Panc1 (cell line): ENCODE measurements around the gene GCN1. TPM values are rescaled to one million over a fixed set of nuclear protein-coding genes. Genes with fewer than 3 reads are reported as not detected.

ENCODE experiments used
- ATAC-seq: fragments of 200-7000 bp; cut with Tn5 transposase; 2 replicates; pipeline ENCODE4 v1.9.1; 2020; ENCODE audit warnings: mild to moderate bottlenecking, moderate library complexity
- BruUV-seq: library from RNA; stranded (reverse); fragments of 400-500 nt; replicated peaks from 2 replicates; lab custom pipeline; 2021; lab: Mats Ljungman, UMichigan
- CTCF ChIA-PET: fragments of 300-600 bp; sonication (Branson Sonifier 250); formaldehyde crosslinking; loops from one replicate; lab custom pipeline; 2022; ENCODE audit warnings: antibody characterized with exemption; lab: Charles Lee
- POLR2A ChIA-PET: fragments of 300-600 bp; sonication (Branson Sonifier 250); formaldehyde crosslinking; loops from one replicate; lab custom pipeline; 2022; ENCODE audit warnings: antibody characterized with exemption; lab: Charles Lee
- DNase-seq: peaks from one replicate; pipeline ENCODE4 v3.0.0-alpha.2; 2010; ENCODE audit warnings: low read depth, low spot score
- H3K27ac ChIP-seq: 2 replicates; pipeline ENCODE4 v1.5.1; 2011; ENCODE audit warnings: mild to moderate bottlenecking, low read length, inconsistent platforms
- H3K27me3 ChIP-seq: fragments of 200-500 bp; sonication (Bioruptor generic); 2 replicates; pipeline ENCODE4 v1.6.0; 2014; ENCODE audit warnings: low read length, inconsistent platforms; ENCODE audit not compliant: control insufficient read depth, insufficient read depth
- H3K36me3 ChIP-seq: fragments of 200-500 bp; sonication (Bioruptor generic); 2 replicates; pipeline ENCODE4 v1.5.1; 2014; ENCODE audit warnings: inconsistent platforms, mild to moderate bottlenecking, low read length, moderate library complexity; ENCODE audit not compliant: control insufficient read depth, insufficient read depth
- H3K4me1 ChIP-seq: 2 replicates; pipeline ENCODE4 v1.5.1; 2011; ENCODE audit warnings: inconsistent platforms, mild to moderate bottlenecking, low read length, moderate library complexity; ENCODE audit not compliant: control insufficient read depth, insufficient read depth
- H3K4me3 ChIP-seq, 2 experiments: 2 replicates each; pipeline ENCODE4 v1.5.1; 2011 to 2012; ENCODE audit warnings: low read depth in 2 of 2, low read length in 2 of 2, mild to moderate bottlenecking in 2 of 2, inconsistent platforms in 1 of 2, moderate library complexity in 1 of 2
- H3K9me3 ChIP-seq: fragments of 200-500 bp; sonication (Bioruptor generic); 2 replicates; pipeline ENCODE4 v1.5.1; 2014; ENCODE audit warnings: low read depth, mild to moderate bottlenecking, inconsistent platforms, low read length, moderate library complexity; ENCODE audit not compliant: control insufficient read depth, insufficient read depth
- POLR2AphosphoS5 ChIP-seq: IDR thresholded peaks from 2 replicates; pipeline ENCODE4 v1.6.1; 2012; ENCODE audit warnings: mild to moderate bottlenecking, low read depth, low read length, moderate library complexity
- SIN3A ChIP-seq: IDR thresholded peaks from 2 replicates; pipeline ENCODE4 v1.6.1; 2012; ENCODE audit warnings: low read depth, mild to moderate bottlenecking, low read length, moderate library complexity, borderline replicate concordance; ENCODE audit not compliant: insufficient read depth
- TCF7L2 ChIP-seq: IDR thresholded peaks from 2 replicates; pipeline ENCODE4 v1.6.1; 2011; ENCODE audit warnings: mild to moderate bottlenecking, low read depth, low read length, inconsistent platforms
- in situ Hi-C: cut with HindIII; loops from 2 replicates; pipeline ENCODE4 v1.10.0; 2016; ENCODE audit warnings: low sequenced_read_pairs, low pct_unique_long_range_greater_than_20kb
- intact Hi-C: fragments of 100-400 bp; cut with micrococcal nuclease; formaldehyde crosslinking; loops from one replicate; pipeline ENCODE4 v1.10.0; 2022; ENCODE audit not compliant: unreplicated experiment
- total RNA-seq: library from RNA; stranded (reverse); gene quantifications from one replicate; pipeline ENCODE4 v1.2.1, GENCODE V29; 2021; ENCODE audit not compliant: unreplicated experiment
- TF ChIP-seq, protein P1 (sequence below): fragments of 450-650 bp; IDR thresholded peaks from 2 replicates; pipeline ENCODE4 v1.5.1; 2017; ENCODE audit warnings: mild to moderate bottlenecking
- TF ChIP-seq, protein P2 (sequence below), 2 experiments: IDR thresholded peaks; 2 replicates each; pipeline ENCODE4 v1.6.1; 2011 to 2012; ENCODE audit warnings: low read depth in 2 of 2, control low read depth in 1 of 2, low read length in 1 of 2, mild to moderate bottlenecking in 1 of 2, moderate library complexity in 1 of 2; ENCODE audit not compliant: insufficient read depth in 1 of 2

GCN1 gene
- total RNA-seq, 1 experiment from 2014 or later, result 175 TPM

DNA sequence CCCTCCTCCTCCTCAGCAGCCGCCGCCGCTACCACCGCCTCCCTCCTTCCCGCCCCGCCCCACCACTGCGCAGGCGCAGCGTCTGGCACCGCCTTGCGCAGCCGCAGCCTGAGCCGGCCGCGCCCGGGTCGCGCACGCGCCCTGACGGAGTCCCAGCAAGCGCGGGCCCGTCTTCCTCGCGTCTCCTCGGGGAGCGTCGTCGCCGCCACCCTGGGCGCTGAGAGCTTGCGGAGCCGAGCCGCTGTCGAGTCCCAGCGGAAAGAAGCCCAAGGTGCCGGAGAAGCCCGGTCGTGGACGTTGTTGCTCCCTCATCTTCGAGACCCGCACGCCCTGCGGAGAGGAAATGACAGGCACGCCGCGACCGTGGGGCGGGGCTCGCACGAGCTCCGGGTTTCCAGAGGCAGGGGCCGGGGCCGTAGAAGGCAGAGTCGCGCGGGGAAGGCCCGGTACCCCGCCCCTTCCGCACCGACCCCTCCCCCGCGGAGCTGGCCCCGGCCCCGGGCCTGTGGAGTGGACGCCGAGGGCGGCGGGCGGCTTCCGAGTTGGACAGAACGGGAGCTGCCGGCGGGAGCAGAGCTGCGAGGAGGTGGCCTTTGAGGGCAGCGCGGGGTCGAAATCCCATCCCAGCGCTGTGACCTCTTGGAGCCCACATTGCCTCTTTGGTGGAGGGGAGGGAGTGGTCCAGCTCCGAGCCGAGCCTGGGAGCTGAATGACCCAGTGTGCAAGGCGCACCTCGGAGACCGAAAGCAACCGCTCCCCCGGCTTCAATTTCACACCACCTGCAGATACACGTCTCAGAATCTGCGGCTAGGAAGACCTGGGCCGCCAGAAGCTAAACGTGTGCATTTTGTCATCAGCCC lies 77.5 kb downstream of the GCN1 start:
- DNase-seq (peak; percentile 39), ATAC-seq (peak; percentile 86)
- intact Hi-C loops, result no loop called here
- no TSS peak for BruUV-seq
- Histone ChIP-seq H3K4me3 (peak overlapping the region; percentile 79 to 80), H3K9me3 (no peaks in the 10 kb centered on the region), H3K4me1 (peaks cover 17% of the 10 kb centered on the region), H3K27ac (peak overlapping the region; percentile 55), H3K36me3 (no peaks in the 10 kb centered on the region), H3K27me3 (no peaks in the 10 kb centered on the region)
- in situ Hi-C loops, result no loop called here
- ChIA-PET CTCF (no interaction called here), POLR2A (interaction anchor here (0.6 to 1.2 kb wide), 2 partner anchors 9 to 174 kb away, joined by 6 to 10 read pairs; partner anchors contain the start of gene RNU4-2)
- TF ChIP-seq, protein P1, sequence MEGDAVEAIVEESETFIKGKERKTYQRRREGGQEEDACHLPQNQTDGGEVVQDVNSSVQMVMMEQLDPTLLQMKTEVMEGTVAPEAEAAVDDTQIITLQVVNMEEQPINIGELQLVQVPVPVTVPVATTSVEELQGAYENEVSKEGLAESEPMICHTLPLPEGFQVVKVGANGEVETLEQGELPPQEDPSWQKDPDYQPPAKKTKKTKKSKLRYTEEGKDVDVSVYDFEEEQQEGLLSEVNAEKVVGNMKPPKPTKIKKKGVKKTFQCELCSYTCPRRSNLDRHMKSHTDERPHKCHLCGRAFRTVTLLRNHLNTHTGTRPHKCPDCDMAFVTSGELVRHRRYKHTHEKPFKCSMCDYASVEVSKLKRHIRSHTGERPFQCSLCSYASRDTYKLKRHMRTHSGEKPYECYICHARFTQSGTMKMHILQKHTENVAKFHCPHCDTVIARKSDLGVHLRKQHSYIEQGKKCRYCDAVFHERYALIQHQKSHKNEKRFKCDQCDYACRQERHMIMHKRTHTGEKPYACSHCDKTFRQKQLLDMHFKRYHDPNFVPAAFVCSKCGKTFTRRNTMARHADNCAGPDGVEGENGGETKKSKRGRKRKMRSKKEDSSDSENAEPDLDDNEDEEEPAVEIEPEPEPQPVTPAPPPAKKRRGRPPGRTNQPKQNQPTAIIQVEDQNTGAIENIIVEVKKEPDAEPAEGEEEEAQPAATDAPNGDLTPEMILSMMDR, result no peak
- TF ChIP-seq TCF7L2, result no peak
- TF ChIP-seq, protein P2, sequence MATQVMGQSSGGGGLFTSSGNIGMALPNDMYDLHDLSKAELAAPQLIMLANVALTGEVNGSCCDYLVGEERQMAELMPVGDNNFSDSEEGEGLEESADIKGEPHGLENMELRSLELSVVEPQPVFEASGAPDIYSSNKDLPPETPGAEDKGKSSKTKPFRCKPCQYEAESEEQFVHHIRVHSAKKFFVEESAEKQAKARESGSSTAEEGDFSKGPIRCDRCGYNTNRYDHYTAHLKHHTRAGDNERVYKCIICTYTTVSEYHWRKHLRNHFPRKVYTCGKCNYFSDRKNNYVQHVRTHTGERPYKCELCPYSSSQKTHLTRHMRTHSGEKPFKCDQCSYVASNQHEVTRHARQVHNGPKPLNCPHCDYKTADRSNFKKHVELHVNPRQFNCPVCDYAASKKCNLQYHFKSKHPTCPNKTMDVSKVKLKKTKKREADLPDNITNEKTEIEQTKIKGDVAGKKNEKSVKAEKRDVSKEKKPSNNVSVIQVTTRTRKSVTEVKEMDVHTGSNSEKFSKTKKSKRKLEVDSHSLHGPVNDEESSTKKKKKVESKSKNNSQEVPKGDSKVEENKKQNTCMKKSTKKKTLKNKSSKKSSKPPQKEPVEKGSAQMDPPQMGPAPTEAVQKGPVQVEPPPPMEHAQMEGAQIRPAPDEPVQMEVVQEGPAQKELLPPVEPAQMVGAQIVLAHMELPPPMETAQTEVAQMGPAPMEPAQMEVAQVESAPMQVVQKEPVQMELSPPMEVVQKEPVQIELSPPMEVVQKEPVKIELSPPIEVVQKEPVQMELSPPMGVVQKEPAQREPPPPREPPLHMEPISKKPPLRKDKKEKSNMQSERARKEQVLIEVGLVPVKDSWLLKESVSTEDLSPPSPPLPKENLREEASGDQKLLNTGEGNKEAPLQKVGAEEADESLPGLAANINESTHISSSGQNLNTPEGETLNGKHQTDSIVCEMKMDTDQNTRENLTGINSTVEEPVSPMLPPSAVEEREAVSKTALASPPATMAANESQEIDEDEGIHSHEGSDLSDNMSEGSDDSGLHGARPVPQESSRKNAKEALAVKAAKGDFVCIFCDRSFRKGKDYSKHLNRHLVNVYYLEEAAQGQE (IDR thresholded peaks at IDR 0.05; ENCODE audit: insufficient read depth in 1 of 2, low read depth in 2 of 2, low read length in 1 of 2), result no peak
- peak; percentile 96 for TF ChIP-seq POLR2AphosphoS5
- peak; percentile 88 for TF ChIP-seq SIN3A

DNA sequence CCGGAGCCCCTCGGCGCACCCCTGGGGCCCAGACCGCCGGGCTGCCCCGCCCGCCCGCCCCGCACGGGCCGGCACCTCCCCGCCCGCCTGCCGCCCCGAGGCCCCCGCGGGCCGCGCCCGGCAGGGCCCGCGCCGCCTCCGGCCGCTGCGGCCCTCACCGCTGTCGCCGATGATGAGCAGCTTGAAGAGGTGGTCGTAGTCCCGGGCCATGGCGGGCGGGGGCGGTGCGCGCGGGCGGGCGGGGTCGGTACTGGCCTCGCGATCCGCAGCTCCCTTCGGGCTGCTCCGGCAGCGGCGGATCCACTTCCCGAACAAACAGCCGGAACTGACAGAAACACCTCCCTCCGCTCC lies 78.1 kb downstream of the GCN1 start, which contains the start of gene RAB35:
Gene RAB35, minus strand, starts transcription at position 313 of the 351 bp plus-strand sequence. Its CDS starts 103 bp downstream, at position 210.
- H3K36me3 ChIP-seq, result no peaks in the 10 kb centered on the region
- ChIA-PET CTCF (no interaction called here), POLR2A (interaction anchor here (1.2 kb wide), 1 partner anchor 175 kb away, joined by 10 read pairs; the partner anchor contains the start of gene RNU4-2)
- no peaks in the 10 kb centered on the region for H3K27me3 ChIP-seq
- intact Hi-C loops (no loop called here), in situ Hi-C loops (no loop called here)
- ATAC-seq, result no peak
- no peak for TF ChIP-seq TCF7L2
- TF ChIP-seq, protein P2 (IDR thresholded peaks at IDR 0.05; ENCODE audit: insufficient read depth in 1 of 2, low read depth in 2 of 2, low read length in 1 of 2), result no peak
- TF ChIP-seq SIN3A, result no peak
- TF ChIP-seq POLR2AphosphoS5, result no peak
- TF ChIP-seq, protein P1, result no peak
- H3K4me1 ChIP-seq, result peaks cover 17% of the 10 kb centered on the region
- no peaks in the 10 kb centered on the region for H3K9me3 ChIP-seq
- BruUV-seq, result no TSS peak
- peak within 1 kb of the TSS; percentile 86 for H3K27ac ChIP-seq
- DNase-seq, result no peak
- peak within 1 kb of the TSS; percentile 80 to 96 for H3K4me3 ChIP-seq
